ENCODE results near the gene SSNA1.
A peak's percentile ranks its signal among the peaks of the same experiment; 100 is the strongest.

The SSNA1 gene

DNA sequence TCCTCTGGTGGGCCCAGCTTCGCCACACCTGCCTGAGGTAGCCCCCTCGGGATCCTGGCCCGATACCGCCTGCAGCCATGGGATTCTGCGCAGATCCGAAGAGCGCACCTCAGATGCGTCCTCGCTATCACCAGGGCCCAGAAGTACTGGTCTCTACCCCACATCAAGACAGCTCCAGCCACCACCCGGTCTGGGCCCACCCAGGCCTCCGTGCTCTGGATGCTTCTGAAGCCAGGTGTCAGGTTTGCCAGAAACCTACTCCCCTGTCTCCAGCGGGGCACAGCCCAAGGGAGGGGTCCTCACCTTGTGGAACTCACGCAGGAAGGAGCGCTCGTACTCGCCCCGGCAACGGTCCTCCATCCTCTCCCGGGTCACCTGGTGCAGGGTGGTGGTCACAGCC is 2.6 kb upstream of the SSNA1 start:
- DNase-seq: no peak

DNA sequence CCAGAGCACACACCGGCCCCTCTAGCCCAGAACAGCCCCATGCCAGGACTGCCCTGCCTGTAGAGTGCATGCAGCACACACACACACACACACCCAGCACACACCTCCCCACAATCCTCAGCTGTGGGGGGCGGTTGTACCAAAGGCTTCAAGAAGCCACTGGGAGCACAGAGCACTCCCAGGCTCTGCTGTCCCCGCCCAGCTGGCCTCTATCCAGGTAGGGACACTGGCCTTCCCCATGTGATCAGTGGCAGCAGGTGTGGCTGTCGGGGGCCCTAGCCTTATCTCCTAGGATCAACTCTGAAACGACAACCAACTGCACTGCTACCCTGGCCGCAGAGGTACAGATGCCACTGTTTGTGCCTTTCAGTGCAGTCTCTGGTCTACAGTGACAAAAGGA is 2.1 kb upstream of the SSNA1 start:
- DNase-seq: no peak

DNA sequence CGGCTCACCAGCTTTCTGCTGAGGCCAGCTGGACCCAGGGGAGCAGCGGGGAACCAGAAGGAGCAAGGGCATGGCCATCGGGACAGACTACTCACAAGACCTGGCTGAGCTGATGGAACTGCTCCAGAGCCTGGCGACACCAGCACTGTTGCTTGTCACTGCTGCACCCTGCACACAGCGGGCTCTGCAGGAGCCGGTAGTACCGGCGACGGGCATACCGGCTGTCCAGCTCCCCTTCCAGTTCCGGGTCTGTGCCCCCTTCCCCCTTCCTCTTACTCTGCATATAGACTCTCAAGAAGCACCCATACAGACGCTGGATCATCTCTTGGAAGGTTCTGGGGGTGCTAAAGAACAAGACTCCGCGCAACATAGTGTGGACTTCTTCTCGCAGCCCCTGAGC is 1.1 kb upstream of the SSNA1 start:
- DNase-seq: no peak

DNA sequence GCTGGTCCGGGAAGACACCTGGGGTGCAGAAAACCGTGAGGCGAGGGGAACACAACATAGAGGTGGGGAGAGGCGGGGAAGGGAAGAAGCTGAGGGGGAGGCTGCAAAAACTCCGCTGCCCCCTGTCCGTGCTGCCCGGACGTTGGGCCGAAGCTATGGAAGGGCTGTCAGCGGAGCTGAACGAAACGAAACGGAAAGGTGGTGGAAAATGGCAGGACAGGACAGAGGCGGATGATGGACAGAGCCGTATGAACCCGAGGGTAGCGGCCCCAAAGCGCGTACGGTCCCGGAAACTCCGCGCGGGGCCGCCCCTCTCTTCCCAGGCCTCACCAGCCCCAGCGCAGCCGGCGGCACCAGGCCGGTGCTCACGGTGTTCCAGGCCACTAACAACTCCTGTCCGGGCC is 388 bp upstream of the SSNA1 start:
- no peak for DNase-seq

DNA sequence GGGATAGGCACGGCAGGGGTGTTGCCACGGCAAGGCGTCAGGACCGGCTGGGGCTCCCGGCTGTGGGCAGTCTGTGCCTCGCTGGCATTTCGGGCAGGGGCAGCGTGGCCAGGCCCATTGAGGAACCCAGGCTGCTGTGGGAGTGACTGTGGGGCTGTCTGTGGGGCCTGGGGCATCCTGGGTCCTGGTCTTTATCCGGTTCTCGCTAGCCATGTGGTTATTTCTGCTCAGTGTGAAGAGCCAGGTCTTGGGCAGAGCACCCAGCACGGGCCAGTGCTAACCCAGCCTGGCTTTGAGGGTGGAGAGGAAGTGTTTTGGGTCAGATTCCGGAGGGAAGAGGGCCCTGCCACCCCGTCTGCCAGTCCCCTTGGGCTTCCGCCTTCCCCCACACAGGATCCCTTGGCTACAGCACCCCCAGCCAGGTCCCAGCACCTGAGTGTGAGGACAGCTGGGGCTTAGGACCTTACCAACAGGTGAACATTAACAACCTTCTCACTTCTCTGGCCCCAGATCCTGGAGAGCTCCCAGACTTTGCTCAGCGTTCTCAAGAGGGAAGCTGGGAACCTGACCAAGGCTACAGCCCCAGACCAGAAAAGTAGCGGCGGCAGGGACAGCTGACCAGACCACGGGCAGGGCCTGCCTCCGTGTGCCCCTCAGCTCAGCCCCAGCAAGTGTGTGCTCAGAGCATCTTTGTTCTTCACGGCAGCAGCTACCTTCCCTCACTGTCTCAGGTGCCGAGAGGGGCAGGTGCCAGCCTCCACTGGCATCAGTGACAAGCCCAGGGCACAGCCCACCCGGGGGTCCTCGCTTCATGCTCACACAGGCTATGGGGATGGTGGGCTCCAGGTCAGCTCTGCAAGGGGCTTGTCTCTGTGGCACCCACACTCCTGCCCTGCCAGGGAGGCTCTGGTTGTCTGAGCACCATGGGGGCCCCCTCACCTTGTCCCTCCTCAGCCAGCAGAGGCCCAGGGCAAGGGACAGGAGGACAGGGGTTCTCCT is 1.1 kb downstream of the SSNA1 start:
- DNase-seq: no peak

DNA sequence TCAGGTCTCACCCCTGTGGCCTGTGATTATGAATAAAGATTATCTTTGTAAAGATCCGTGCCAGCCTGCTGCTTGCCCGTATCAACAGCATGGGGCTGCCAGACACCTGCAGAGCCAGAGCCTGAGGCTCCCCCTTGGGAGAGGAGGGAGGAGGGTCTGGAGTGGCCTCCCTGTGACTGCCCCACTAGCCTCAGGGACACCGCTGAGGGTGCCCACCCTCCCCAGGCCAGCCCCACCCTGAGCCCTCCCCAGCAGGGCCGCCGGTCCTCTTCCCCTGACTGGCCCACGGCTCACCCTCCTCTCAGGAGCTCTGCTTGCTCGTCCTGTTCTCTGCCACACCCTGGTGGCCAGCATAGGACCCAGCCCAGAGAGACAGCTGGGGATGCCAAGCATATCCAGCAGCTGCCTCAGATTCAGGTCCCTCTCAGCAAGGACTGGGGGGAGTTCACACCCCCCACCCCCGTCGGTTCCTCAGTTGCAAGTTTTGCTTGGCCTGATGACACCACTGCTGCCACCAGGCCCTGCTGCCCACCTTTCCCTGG is 1.9 kb downstream of the SSNA1 start:
- no peak for DNase-seq

DNA sequence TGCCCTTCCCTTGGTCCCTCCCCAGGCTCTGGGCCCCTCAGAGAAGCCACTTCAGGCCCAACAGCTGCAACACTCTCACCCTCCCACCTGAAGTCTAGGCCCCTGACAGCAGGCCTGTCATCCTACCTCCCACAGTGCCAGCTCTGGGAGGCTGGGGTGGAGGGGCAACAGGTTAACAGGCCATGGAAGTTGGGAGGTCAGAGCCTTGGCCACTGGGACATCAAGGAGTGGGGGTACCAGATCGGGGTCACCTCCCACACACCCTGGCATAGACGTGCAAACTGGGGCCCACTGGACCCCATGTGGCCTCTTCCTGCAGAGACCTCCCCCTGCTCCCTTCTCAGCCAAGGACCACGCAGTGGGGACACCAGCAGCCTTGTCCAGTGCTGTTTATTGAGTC is 2.8 kb downstream of the SSNA1 start:
- DNase-seq: no peak

DNA sequence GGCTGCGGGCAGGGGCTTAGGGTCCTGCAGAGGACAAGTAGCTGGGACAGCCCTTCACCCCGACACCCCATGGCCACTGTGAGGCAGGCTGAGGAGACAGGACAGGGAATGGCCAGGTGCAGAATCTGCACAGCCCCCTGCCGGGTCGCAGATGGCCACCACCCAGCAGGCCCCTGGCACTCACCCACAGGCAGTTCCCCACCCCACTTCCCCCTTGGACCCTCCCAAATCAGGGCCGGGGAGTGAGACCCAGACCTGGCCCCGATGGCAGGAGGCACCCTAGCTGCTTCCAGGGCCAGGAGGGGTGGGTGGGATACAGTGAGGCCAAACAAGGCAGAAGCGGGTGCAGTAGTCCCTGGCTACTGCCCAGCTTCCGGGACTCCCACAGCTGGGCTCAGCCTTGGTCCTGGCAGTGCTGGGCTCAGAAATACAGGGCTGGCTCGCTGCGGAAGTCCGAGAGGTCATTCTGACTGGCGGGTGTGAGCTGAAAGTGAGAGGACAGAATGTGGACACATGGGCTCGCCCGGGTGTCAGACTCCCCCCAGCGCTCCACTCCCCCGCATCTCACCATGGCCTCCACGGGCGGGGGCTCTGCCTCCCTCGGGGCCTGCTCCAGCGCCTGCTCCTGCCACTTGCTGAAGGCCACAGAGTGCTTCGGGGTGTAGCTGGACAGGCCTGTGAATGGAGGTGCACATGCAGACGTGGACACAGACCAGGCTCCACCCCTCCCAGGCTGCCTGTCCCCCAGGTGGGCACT is 3.4 kb downstream of the SSNA1 start:
- no peak for DNase-seq

DNA sequence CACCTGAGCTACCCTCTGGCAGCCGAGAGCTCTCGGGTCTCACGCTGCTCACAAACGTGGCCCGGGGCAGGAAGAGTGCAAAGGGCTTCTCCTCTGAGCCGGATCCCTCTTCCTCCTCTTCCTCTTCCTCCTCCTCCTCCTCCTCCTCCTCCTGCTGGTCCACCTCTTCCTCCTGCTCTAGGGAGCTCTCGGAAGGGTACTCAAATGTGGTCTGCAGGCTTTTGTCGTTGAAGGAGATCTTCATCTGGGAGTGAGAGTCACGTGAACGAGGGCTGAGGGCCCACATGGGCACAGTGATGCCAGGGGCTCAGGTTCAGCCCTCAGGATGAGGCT is 3.9 kb downstream of the SSNA1 start:
- no peak for DNase-seq

DNA sequence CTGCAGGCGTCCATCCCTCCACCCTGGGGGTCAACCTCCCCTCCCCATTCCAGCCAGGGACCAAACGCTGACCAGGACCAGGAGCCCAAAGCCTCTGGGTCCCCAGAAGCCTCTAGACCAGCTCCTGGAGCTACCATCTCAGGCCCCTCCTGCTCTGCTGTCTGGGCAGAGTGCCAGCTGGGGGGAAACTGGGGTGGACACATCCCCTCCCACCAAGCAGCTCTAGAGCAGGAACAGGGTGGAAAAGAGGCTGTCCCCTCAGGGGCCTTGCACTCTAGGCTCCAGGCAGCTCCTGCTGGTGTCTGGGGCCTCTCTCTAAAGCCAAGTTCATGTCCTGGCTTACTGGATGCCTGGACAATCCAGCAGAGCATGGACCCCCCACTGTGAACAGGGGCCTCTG is 4.4 kb downstream of the SSNA1 start:
- DNase-seq: no peak

DNA sequence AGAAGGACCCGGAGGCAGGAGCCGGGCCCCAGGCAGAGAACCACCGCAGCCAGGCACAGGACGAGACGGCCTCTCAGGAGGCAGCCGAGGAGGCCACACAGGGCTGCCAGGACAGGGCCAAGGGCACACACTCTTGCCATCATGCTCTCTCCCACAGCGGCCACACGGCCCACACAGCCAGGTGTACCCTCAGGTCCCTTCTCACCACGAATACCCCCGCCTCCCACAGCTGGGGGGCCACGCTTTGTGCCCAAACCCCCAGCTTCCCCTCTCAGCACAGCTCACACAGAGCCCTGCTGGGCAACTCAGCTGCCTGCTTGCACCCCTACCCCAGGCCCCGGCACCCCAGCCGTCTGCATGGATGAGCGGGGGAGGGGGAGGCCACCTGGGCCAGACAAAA is 5.3 kb downstream of the SSNA1 start:
- no peak for DNase-seq

DNA sequence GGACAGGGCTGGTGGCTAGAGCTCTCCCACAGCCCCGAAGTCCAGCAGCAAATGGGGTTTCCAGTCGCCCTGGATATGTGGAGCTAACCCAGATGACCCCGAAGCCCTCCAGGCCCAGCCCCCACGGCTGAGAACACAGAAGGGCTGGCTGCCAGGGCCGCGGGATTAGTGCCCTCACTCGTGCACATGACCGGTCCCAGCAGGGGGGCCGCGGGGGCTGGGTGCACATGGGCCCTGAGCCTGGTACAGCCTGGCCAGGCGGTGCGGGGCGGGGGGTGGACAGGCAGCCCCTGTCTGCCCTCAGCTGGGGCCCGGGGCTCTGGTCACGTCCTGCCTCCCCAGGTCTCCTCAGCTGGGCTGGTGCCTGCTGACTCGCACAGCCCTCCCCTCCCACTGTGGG is 5.9 kb downstream of the SSNA1 start:
- DNase-seq: no peak

DNA sequence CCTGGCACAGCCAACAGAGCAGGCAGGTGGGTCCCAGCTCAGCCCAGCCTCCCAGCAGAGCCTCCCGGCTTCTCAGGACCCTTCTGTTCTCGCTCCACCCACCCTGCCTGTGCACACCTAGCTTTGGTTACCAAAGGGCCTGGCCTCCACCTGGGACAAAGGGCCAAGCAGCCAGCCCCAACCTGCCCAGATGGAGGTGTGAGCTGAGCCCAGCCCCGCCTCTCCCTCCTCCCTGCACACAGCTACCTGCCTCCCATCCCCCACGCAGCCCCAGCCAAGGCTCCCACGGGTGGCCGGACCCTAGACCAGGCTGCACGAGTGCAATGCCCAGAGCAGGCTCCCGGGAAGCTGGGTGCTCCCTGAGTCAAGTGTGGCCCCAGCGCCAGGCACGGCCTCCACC is 6.4 kb downstream of the SSNA1 start:
- DNase-seq: no peak

DNA sequence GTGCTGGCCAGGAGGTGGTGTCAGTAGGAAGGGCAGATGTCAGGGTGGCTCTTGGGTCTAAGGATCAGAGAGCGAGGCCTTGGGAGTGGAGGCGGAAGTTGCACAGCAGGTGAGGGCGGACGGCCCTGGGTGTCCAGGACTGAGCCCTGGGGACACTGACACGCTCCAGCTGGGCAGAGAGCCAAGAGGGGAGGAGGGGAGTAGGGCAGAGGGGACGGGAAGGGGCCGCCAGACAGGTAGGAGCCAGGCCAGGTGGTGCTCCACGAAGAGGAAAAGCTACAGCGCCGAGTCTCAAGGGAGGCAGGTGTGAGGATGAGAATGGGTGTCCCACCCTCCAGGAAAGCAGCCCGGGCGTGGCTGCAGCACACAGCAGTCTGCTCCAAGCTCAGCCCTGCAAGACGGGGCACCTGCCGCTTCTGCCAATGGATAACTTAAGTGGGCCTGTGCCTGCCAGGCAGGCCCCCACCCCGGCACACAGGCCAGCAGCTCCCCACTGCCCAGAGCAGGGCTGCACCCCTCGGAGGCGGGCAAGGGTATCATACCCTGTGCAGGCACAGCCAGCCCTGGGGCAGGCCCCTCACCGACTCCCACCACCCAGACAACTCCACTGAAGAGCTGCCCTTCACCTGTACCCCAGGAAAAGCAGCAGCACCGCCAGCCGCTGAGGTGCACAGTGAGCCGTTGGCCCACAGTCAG is 7.2 kb downstream of the SSNA1 start:
- no peak for DNase-seq

DNA sequence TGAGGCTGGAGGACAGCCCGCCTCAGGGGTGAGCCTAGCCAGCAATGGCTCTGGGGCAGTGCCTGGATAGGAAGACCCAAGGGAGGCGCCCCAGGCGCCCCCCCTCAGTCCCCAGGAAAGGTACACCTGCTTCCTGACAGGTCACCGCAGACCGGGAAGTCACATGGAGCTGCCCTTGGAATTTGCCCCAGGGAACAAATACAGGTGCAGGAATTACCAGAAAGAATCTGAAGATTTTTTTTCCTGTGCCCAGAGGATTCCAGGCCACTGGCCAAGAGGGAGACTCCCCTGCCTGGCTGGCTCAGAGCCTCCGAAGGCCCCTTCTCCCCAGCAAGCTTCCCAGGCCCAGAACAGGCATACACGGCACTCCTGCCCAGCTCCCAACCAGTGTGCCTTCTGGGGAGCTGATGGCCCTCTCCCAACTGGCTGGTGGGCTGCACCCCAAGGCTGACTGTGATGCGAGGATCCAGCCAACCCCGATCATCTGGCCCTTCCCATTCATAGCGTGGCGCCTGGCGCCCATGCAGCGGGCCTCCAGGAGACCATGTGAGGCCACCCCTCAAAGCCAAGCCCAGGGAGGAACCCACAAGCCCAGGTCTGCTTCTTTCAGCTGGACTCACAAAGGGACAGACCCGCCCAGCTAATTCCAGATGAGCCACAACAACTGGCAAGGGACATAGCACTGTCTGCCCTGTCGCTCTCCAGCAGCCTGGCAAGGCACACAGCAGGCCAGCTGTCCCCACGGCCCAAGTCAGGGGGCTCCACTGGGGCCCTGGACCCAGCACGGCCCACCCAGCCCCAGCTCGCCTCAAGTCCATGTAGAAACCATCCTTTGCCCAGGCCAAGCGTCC is 9.8 kb downstream of the SSNA1 start:
- no peak for DNase-seq

DNA sequence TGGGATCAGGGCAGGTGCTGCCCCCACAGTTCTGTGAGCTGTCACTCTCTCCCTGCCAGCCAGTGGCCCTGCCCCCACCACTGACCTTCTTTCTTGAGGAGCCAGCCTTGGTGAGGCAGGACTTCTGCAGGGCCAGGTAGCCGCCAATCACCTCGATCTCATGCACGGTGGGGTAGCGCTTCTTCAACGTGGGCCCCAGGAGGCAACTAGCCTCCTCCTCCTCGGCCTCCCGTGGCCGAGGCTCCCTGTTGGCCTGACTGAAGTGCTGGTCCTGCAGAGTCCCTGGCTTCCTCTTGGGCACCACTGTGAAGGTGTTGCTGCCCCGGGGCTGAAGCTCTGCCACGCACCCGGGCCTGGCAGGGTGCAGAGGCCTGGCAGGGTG is 10.4 kb downstream of the SSNA1 start:
- no peak for DNase-seq

DNA sequence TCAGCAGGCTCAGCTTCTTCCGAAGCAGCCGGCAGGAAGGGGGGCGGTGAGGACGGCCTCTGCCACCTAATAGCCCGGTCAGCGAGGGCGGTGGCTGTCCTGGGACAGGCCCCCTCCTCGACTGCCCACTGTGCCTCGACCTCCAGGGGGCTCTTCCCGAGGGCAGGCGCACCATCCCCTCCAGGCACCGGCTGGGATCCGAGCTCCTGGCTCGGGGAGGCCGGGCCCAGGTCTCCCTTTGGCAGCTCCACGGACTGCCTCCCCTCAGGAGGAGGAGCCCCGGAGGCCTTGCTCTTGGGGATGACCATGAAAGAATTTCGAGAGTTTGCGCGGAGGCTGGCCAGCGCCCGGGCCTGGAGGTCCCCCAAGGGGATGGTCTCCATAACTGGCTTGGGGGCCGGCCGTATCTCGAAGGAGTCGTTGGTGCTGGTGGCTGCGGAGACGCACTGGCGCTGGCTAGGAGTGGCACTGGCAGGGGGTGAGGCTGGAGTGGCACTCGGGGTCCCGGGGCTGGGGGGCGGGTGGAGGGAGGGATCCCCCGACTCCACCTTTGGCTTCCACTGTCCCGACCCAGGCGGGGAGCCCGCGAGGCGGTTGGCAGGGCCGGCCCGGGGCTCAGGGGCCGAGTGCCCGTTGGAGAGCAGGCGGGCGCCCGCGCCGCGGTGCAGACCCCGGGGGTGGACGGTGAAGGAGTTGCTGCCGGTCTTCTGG is 11.1 kb downstream of the SSNA1 start:
- DNase-seq: no peak

DNA sequence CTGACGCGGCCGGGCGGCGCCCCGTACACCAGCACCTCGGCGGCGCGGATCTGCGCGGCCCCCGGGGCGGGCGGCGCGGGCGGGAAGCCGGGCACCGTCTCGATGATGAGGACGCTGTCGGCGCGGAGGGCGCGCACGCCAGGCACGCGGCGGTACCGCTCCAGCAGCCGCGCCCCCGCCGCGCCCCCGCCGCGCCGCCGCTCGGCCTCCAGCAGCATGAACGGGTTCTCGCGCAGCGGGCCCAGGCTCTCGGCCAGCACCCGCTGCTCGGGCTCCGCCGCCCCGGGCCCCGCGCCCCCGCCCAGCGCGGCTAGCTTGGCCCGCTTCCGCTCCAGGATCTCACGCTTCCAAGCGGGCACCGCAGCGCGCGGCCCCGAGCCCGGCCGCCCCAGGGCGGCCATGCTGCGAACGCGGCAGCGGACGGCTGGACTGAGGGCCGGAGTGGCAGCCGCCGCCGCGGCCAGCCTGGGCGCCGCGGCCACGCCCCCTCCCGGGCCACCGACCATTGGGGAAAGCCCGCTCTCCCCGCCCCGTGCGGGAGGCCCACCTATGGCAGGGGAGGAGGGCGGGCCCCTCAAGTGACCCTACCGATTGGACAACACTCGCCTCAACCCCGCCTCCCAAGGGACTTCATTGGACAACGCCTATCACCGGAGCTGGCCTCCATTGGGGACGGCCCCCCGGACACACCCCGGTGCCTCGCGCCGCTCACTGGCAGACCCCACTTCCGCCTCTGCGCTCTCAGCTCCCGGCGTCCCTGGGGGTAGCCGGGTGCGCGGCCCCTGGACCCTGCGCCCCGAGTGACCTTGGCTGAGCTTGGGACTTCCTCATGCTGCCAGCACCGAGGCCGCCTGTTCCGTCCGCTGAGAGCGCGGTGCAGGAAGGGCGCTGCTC is 12.1 kb downstream of the SSNA1 start, which contains the start of gene TPRN:
TSS of gene TPRN (minus strand) at position 431 of the 894 bp plus-strand sequence. CDS start at position 401, 30 bp downstream.
- peak; percentile 97 for DNase-seq

DNA sequence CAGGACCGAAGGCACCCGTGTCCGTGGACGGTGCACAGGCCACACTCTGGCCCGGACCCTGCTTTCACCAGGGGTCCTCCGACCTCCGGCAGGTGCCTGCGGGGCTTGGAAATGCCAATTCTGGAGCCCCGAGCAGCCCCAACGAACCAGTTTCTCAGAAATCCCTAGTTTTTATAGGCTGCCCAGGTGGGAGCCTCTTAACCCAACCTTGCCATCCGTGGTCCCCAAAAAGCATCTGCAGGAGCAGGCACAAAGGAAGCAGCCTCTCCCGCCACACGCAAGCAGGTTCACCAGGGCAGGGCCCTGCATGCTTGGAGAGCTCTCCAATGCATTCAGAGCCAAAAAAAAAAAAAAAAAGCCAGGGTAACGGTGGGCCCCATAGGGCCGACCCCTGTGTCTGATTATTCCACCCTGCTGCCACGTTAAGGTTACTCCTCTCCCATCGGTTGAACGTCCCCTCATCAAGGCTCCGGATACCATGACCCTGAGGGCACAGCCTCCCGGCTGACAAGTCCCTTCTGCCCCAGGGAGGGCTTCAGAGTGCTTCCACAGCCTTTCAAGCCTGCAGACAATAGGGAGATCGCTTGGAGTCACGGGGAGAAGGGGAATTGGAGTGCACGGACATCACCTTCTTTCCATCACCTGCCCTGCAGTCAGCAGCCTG is 12.9 kb downstream of the SSNA1 start:
- no peak for DNase-seq

DNA sequence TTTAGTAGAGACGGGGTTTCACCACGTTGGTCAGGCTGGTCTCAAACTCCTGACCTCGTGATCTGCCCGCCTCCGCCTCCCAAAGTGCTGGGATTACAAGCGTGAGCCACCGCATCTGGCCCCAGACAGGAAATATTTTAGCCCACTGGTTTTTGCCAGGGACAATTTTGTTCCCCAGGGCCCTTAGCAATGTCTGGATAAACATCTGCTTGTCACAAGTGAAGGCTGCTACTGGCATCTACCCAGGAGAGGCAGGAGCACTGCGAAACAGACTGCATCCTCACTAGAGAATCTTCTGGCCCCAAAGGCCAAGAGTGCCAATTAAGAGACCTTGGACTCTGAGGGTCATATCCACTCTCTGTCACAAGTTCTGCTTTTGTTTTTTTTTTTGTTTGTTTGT is 14.5 kb downstream of the SSNA1 start:
- no peak for DNase-seq

Data from GF-D8 (cell line).